H1 (cell line): ENCODE measurements around the gene PLD6. TPM values are rescaled to one million over a fixed set of nuclear protein-coding genes. Genes with fewer than 3 reads are reported as not detected.

Experiments
- CBX5 ChIP-seq: fragments of 300-800, 300-1000 bp; sonication (generic); IDR thresholded peaks from 2 replicates; pipeline ENCODE4 v1.7.1; 2016; ENCODE audit warnings: antibody characterized with exemption, low read length, low read depth
- CEBPB ChIP-seq: IDR thresholded peaks from 2 replicates; pipeline ENCODE4 v1.6.1; 2012; ENCODE audit warnings: low read depth, low read length
- FOSL1 ChIP-seq: IDR thresholded peaks from 2 replicates; pipeline ENCODE4 v1.6.1; 2011; ENCODE audit warnings: mild to moderate bottlenecking, low read depth, low read length, moderate library complexity; ENCODE audit not compliant: insufficient read depth
- NANOG ChIP-seq: IDR thresholded peaks from 2 replicates; pipeline ENCODE4 v1.6.1; 2011; ENCODE audit warnings: low read length, low read depth, mild to moderate bottlenecking, inconsistent platforms; ENCODE audit not compliant: insufficient read depth, poor library complexity, severe bottlenecking
- NRF1 ChIP-seq: IDR thresholded peaks from 2 replicates; pipeline ENCODE4 v1.6.1; 2011; ENCODE audit warnings: mild to moderate bottlenecking, low read depth, low read length, improper control_type of control experiment
- RBBP5 ChIP-seq: IDR thresholded peaks from 2 replicates; pipeline ENCODE4 v1.7.1; 2012; ENCODE audit warnings: low read depth, mild to moderate bottlenecking, inconsistent platforms, low read length, moderate library complexity, borderline replicate concordance
- SP1 ChIP-seq: IDR thresholded peaks from 2 replicates; pipeline ENCODE4 v1.6.1; 2011; ENCODE audit warnings: low read depth, low read length
- SUZ12 ChIP-seq: fragments of 200-600 bp; sonication (generic); IDR thresholded peaks from 2 replicates; pipeline ENCODE4 v1.6.1; 2012; ENCODE audit warnings: mild to moderate bottlenecking, inconsistent platforms, low read length, moderate library complexity, mixed read lengths
- TAF7 ChIP-seq: optimal IDR thresholded peaks from 2 replicates; pipeline ENCODE3; 2011; ENCODE audit warnings: low read depth, mild to moderate bottlenecking, inconsistent platforms, low read length, moderate library complexity, borderline replicate concordance
- polyA plus RNA-seq, 7 experiments: library from polyadenylated mRNA; depleted of rRNA in 3 of 7; stranded (reverse) in 5 of 7; unstranded in 2 of 7; fragments of >200 nt in 5 of 7; fragments of 200-250 nt in 2 of 7; gene quantifications; 1 replicate in 5 of 7; 2 replicates in 1 of 7; 4 replicates in 1 of 7; pipeline versions ENCODE4 v1.2.1 to v1.2.3, GENCODE V29; 2011 to 2013; ENCODE audit warnings: missing spikeins in 2 of 7, mixed read lengths in 2 of 7
- total RNA-seq: library from RNA; stranded (reverse); fragmentation: NEBNext Ultra II Directional; extraction: Animal tissue kit (Norgen Biotek cat#: 25700); gene quantifications from 2 replicates; pipeline ENCODE4 v1.2.1, GENCODE V29; 2021
- TF ChIP-seq, protein P1 (sequence below): fragments of 300-600 bp; sonication (generic); IDR thresholded peaks from 2 replicates; pipeline ENCODE4 v1.7.1; 2012; ENCODE audit warnings: low read length, moderate library complexity, mild to moderate bottlenecking, inconsistent platforms; ENCODE audit not compliant: insufficient replicate concordance

Gene PLD6
- total and polyA plus RNA-seq, 2 of the 8 experiments (the other 6 are each of a cell fraction or from before 2014, with no cell fraction given) = 0.20 to 0.22 TPM

DNA sequence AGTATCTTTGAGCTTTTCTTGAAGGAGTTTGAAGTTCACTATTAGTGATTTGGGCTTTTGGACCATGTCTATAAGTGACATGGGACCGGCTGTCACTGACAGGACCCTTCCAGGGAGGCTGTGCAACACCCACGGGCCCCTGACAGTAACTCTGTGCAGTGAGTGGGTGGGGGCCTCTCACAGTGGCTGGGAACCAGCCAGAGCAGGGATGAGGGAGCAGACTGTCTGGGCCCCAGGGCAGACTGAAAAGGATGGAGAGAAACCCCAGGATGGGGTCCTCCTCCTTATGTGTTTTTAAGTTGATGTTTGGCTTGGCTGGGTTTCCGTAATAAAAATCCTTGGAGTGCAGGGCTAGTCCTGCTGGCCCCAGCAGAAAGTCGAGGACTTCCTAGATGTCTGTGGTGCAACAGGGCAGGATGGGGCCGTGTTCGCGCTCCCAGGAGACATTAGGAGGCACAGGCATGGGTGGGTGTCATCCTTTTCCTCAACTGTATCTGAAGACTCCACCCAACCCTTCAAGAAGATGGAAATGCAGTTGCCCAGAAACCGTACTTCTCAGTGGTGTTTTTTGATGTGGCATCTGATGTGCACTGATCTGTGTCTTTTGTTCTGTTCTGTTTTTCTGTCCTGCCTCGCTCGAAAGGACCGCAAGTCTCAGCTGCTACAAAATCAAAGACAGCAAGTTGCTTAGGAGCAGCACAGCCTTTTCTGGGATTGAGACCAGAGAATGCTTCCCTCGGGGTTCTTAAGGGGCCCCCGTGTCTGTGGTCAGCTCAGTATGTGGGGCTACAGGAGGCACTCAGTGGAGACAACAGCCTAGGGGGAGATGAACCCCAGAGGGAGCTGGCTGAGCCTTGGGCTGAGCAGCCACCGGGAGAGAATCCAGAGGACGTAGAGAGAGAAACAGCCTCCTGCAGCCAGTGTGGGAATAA lies 24.2 kb downstream of the PLD6 start (continued):
- TF ChIP-seq, protein P1, sequence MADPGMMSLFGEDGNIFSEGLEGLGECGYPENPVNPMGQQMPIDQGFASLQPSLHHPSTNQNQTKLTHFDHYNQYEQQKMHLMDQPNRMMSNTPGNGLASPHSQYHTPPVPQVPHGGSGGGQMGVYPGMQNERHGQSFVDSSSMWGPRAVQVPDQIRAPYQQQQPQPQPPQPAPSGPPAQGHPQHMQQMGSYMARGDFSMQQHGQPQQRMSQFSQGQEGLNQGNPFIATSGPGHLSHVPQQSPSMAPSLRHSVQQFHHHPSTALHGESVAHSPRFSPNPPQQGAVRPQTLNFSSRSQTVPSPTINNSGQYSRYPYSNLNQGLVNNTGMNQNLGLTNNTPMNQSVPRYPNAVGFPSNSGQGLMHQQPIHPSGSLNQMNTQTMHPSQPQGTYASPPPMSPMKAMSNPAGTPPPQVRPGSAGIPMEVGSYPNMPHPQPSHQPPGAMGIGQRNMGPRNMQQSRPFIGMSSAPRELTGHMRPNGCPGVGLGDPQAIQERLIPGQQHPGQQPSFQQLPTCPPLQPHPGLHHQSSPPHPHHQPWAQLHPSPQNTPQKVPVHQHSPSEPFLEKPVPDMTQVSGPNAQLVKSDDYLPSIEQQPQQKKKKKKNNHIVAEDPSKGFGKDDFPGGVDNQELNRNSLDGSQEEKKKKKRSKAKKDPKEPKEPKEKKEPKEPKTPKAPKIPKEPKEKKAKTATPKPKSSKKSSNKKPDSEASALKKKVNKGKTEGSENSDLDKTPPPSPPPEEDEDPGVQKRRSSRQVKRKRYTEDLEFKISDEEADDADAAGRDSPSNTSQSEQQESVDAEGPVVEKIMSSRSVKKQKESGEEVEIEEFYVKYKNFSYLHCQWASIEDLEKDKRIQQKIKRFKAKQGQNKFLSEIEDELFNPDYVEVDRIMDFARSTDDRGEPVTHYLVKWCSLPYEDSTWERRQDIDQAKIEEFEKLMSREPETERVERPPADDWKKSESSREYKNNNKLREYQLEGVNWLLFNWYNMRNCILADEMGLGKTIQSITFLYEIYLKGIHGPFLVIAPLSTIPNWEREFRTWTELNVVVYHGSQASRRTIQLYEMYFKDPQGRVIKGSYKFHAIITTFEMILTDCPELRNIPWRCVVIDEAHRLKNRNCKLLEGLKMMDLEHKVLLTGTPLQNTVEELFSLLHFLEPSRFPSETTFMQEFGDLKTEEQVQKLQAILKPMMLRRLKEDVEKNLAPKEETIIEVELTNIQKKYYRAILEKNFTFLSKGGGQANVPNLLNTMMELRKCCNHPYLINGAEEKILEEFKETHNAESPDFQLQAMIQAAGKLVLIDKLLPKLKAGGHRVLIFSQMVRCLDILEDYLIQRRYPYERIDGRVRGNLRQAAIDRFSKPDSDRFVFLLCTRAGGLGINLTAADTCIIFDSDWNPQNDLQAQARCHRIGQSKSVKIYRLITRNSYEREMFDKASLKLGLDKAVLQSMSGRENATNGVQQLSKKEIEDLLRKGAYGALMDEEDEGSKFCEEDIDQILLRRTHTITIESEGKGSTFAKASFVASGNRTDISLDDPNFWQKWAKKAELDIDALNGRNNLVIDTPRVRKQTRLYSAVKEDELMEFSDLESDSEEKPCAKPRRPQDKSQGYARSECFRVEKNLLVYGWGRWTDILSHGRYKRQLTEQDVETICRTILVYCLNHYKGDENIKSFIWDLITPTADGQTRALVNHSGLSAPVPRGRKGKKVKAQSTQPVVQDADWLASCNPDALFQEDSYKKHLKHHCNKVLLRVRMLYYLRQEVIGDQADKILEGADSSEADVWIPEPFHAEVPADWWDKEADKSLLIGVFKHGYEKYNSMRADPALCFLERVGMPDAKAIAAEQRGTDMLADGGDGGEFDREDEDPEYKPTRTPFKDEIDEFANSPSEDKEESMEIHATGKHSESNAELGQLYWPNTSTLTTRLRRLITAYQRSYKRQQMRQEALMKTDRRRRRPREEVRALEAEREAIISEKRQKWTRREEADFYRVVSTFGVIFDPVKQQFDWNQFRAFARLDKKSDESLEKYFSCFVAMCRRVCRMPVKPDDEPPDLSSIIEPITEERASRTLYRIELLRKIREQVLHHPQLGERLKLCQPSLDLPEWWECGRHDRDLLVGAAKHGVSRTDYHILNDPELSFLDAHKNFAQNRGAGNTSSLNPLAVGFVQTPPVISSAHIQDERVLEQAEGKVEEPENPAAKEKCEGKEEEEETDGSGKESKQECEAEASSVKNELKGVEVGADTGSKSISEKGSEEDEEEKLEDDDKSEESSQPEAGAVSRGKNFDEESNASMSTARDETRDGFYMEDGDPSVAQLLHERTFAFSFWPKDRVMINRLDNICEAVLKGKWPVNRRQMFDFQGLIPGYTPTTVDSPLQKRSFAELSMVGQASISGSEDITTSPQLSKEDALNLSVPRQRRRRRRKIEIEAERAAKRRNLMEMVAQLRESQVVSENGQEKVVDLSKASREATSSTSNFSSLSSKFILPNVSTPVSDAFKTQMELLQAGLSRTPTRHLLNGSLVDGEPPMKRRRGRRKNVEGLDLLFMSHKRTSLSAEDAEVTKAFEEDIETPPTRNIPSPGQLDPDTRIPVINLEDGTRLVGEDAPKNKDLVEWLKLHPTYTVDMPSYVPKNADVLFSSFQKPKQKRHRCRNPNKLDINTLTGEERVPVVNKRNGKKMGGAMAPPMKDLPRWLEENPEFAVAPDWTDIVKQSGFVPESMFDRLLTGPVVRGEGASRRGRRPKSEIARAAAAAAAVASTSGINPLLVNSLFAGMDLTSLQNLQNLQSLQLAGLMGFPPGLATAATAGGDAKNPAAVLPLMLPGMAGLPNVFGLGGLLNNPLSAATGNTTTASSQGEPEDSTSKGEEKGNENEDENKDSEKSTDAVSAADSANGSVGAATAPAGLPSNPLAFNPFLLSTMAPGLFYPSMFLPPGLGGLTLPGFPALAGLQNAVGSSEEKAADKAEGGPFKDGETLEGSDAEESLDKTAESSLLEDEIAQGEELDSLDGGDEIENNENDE = no peak
- no peak for TF ChIP-seq FOSL1
- no peak for TF ChIP-seq CBX5
- no peak for TF ChIP-seq TAF7
- no peak for TF ChIP-seq RBBP5
- TF ChIP-seq SUZ12 = no peak
- no peak for TF ChIP-seq NRF1
- no peak for TF ChIP-seq CEBPB
- TF ChIP-seq NANOG = no peak
- no peak for TF ChIP-seq SP1
- TF ChIP-seq, all 59 proteins: peak for 0
